ENCODE data around the gene EFNB2.

DNA sequence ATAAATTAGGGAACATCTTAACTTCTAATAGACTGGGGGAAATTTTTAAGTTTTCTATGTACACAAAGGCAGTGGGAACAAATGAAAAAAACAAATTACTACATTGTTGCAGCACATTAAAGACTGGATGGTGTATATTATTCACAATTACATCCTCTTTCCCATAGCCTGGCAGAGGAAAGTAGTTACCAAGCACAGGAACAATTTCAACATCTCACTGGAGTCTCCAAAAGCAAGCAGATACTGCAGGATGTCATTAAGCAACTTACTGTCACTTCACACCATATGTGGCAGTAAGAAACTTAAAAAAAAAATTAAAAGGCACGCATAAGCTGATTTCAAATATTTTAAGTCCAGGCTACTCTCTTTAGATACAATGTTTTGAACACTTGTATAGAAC is 6.4 kb upstream of the EFNB2 start:
- TF ChIP-seq, protein P1, sequence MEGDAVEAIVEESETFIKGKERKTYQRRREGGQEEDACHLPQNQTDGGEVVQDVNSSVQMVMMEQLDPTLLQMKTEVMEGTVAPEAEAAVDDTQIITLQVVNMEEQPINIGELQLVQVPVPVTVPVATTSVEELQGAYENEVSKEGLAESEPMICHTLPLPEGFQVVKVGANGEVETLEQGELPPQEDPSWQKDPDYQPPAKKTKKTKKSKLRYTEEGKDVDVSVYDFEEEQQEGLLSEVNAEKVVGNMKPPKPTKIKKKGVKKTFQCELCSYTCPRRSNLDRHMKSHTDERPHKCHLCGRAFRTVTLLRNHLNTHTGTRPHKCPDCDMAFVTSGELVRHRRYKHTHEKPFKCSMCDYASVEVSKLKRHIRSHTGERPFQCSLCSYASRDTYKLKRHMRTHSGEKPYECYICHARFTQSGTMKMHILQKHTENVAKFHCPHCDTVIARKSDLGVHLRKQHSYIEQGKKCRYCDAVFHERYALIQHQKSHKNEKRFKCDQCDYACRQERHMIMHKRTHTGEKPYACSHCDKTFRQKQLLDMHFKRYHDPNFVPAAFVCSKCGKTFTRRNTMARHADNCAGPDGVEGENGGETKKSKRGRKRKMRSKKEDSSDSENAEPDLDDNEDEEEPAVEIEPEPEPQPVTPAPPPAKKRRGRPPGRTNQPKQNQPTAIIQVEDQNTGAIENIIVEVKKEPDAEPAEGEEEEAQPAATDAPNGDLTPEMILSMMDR (IDR thresholded peaks at IDR 0.05): no peak
- no peak for TF ChIP-seq POLR2A (IDR thresholded peaks at IDR 0.05)
